HG03066 (cell line): ENCODE data around the gene POR.

Experiments
- ATAC-seq: cut with Tn5 transposase; IDR thresholded peaks from one replicate; pipeline ENCODE4 v1.9.1; 2021; ENCODE audit warnings: low read depth; ENCODE audit not compliant: unreplicated experiment

The POR gene

GRCh38 chr7:75915416-75916156 lies 631 bp downstream of the POR start:
- ATAC-seq = no peak

GRCh38 chr7:75916259-75916658 lies 1.3 kb downstream of the POR start:
- no peak for ATAC-seq

GRCh38 chr7:75916685-75917634 lies 2.0 kb downstream of the POR start:
- no peak for ATAC-seq

DNA sequence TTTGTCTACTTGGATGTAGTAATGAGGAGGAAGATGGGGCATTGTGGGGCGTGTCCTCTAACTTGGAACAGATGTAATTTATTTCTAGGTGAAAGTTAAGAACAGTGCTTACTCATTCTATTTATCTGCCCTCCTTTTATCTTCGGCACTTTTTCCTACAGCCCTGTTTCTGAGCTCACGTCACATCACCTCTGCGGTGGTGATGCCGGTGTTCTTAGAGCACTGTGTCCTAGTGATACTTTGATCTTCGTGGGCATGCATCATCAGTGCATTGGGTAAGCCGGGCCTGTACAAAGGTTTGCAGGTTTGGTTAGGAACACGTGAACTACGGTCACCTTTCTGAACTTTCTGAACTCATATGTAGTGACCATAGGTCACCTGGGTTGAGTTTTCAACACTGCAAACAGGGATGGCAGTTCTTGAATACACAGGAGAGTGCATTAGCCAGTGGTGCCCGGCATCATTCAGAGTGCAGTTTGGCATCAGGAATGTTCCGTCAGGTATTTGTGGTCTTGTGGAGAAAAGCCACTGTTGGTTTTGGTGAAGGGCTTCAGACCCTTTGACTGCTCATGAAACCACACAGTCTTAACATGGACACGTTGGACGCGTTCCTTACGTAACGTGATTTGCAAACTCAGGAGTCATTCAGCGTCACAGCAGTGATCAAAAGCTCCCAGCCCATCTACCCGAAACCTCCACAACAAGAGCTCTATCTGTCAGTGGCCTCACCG lies 5.6 kb downstream of the POR start:
- no peak for ATAC-seq

DNA sequence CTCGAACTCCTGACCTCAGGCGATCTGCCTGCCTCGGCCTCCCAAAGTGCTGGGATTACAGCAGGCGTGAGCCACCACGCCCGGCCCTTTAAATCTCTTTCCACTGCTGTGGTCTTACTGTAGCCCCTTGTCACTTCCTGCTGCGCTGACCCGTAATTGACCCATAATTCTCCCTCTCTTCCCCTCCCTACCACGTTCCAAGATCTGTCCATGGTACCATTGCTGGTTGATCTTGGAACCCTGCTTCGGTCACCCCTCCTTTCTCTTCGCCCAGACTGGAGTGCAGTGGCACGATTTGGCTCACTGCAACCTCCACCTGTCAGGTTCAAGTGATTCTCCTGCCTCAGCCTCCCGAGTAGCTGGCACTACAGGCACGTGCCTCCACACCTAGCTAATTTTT lies 6.5 kb downstream of the POR start:
- no peak for ATAC-seq

DNA sequence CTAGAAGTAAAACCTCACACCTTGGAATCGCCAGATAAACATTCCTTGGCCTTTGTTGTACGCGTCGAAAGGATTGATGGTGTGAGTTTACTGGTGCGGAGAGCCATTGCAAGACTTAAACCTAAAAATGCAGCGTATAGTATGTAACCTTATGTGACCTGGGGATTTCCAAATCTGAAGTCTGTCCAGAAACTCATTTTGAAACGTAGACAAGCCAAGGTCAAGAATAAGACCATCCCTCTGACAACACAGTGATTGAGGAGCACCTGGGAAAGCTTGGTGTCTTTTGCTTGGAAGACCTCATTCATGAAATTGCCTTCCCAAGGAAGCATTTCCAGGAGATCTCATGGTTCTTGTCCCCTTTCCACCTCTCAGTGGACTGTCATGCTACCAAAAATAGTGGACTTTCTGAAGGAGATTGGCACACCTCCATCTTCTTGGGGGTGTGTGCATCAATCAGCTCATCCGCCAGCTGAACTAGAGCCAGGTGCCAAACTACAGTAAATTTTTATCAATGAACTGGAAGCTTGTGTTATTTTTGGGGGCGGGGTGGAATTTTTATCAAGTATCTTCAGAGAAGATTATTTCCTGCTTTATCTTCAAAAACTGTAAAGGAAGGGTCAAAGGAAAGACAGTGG lies 8.1 kb downstream of the POR start:
- no peak for ATAC-seq

GRCh38 chr7:75924256-75924655 lies 9.3 kb downstream of the POR start:
- ATAC-seq = no peak

GRCh38 chr7:75924889-75925288 lies 9.9 kb downstream of the POR start:
- no peak for ATAC-seq

GRCh38 chr7:75925717-75926435 lies 10.9 kb downstream of the POR start:
- no peak for ATAC-seq

- ATAC-seq = peak; percentile 66
Observed at GRCh38 chr7:75928568-75928914, 13.6 kb downstream of the POR start.

DNA sequence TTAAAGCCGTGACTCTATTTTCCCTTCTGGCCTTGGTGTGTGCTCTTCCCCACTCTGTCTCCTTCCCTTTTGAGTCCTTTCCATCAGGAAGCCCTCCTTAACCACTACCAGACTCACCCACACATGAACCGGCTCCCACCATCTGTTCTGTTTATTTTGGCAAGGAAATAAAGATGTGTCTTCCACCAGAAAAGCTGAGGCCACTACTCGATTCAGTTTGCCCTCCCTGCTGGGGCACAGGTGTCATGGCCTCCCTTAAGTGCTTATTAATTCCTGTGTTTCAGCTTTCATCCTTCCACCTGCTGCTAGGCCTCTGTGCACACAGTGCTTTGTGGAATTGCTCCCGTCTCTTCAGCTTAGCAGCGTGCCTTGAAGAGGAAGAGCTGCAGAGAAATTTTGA lies 16.7 kb downstream of the POR start:
- no peak for ATAC-seq

GRCh38 chr7:75937958-75938786 lies 23.2 kb downstream of the POR start:
- ATAC-seq = no peak

GRCh38 chr7:75938921-75939320 lies 24.0 kb downstream of the POR start:
- ATAC-seq = no peak

GRCh38 chr7:75943864-75944263 lies 28.9 kb downstream of the POR start:
- no peak for ATAC-seq

- ATAC-seq = no peak
Observed at GRCh38 chr7:75944507-75944906, 29.6 kb downstream of the POR start.

- ATAC-seq = no peak
Observed at GRCh38 chr7:75945297-75946168, 30.6 kb downstream of the POR start.

DNA sequence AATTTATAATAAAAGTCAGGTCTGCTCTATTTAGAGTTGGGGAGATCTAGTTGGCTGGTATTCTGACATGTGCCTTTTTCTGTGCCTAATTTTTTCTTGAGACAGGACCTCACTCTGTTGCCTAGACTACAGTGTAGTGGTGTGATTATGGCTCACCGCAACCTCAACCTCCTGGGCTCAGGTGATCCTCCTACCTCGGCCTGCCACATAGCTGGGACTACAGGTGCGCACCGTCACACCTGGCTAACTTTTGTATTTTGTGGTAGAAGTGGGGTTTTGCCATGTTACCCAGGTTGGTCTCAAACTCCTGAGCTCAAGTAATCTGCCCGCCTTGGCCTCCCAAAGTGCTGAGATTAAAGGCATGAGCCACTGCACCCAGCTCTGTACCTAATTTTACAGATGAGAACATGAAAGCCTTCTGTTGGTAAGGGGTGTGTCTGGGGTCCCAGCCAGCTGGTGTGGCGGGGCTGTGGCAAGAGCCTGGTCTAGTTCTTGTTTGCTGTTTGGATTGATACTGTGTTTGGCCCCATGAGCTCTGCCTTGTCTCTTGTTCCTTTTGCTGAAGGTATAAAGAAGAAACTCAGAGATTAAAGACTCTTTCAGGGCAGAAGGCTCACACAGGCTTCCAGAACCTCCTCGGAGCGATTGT lies 31.4 kb downstream of the POR start:
- ATAC-seq = no peak

- ATAC-seq = no peak
Observed at GRCh38 chr7:75948179-75948578, 33.2 kb downstream of the POR start.
